SK-N-MC (cell line): Measurements from ENCODE around the gene PPRC1.

Experiments
- EZH2 ChIP-seq: fragments of 200-600 bp; sonication (generic); IDR thresholded peaks from one replicate; pipeline ENCODE4 v1.6.1; 2017; ENCODE audit warnings: antibody characterized with exemption
- FOXP2 ChIP-seq: optimal IDR thresholded peaks from 2 replicates; pipeline ENCODE3; 2011; ENCODE audit warnings: mild to moderate bottlenecking, moderate library complexity; ENCODE audit not compliant: insufficient read depth; ENCODE audit errors: extremely low read length, control extremely low read depth
- POLR2AphosphoS5 ChIP-seq: IDR thresholded peaks from 2 replicates; pipeline ENCODE4 v1.6.1; 2012; ENCODE audit warnings: mild to moderate bottlenecking, low read depth, low read length, borderline replicate concordance

- TF ChIP-seq EZH2 (no peak), POLR2AphosphoS5 (no peak), FOXP2 (no peak)
Observed at GRCh38 chr10:102150970-102151773, 18.3 kb downstream of the PPRC1 start.
